Nephron progenitor cell (in vitro differentiated cells): ENCODE data around the gene NKD1.

Experiments used
- DNase-seq: peaks from one replicate; pipeline ENCODE4 v3.0.0; 2021
- H3K27ac Mint-ChIP-seq: 2 replicates; pipeline ENCODE4 v1.8.0; 2021; ENCODE audit warnings: mild to moderate bottlenecking, moderate library complexity, mixed read lengths
- H3K27me3 Mint-ChIP-seq: 2 replicates; pipeline ENCODE4 v1.8.0; 2021; ENCODE audit warnings: mild to moderate bottlenecking, low read depth, mixed read lengths; ENCODE audit not compliant: poor library complexity
- H3K36me3 Mint-ChIP-seq: 2 replicates; pipeline ENCODE4 v1.8.0; 2021; ENCODE audit warnings: low read depth, mixed read lengths
- H3K4me1 Mint-ChIP-seq: 2 replicates; pipeline ENCODE4 v1.8.0; 2021; ENCODE audit warnings: mixed read lengths
- H3K4me3 Mint-ChIP-seq: 2 replicates; pipeline ENCODE4 v1.8.0; 2021; ENCODE audit warnings: mild to moderate bottlenecking, moderate library complexity, mixed read lengths
- H3K9me3 Mint-ChIP-seq: 2 replicates; pipeline ENCODE4 v1.8.0; 2021; ENCODE audit warnings: mild to moderate bottlenecking, moderate library complexity, mixed read lengths
- CTCF ChIP-seq: fragments of 200-600 bp; sonication (generic); IDR thresholded peaks from 2 replicates; pipeline ENCODE4 v1.5.0; 2021; ENCODE audit warnings: antibody characterized with exemption

The NKD1 gene

DNA sequence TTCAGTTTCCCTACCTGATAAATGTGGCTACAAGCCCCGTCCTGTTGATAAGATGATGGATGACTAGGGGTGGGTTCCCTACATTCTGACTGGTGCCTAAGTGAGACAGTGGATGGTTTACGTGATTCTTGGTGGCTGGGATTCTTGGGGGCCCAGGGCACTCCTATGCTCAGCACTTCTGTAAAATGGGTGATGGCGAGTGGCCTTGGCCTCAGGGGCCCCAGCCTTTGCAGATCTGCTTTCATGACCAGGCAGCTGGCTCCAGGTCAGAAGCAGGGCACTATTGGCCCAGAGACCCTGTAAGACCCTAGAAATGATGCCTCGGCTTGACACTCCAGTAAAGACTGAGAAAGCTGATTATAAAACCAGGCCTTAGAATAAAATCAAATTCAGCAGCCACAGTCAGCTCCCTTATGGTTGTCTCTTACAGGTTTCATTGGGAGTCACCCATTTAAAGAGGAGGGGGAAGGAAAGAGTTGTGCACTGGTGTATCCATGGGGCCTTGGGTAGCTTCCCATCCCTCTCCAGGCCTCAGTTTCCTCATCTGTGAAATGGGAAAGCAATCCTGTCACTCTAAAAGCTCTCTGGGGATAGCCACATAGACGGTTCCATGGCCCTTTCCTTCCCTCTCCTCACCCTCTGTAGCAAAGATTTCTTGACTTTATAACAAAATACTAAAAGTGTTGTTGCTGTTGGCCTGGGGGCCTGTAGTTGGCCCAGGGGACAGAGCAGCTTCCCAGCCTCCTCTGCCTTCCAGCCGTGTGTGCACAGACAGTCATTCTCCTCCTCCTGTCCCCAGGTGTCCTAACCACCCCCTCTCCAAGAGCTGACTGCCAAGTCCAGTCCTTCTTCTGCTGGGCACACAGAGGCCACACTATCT is 131.7 kb downstream of the NKD1 start:
- no peaks in the 10 kb centered on the region for H3K36me3 Mint-ChIP-seq
- no peak overlapping the region for H3K27ac Mint-ChIP-seq
- no peaks in the 10 kb centered on the region for H3K9me3 Mint-ChIP-seq
- no peak for TF ChIP-seq CTCF
- no peak for DNase-seq
- H3K4me1 Mint-ChIP-seq: peaks cover 4% of the 10 kb centered on the region
- H3K4me3 Mint-ChIP-seq: no peak overlapping the region
- peaks cover 5% of the 10 kb centered on the region for H3K27me3 Mint-ChIP-seq

DNA sequence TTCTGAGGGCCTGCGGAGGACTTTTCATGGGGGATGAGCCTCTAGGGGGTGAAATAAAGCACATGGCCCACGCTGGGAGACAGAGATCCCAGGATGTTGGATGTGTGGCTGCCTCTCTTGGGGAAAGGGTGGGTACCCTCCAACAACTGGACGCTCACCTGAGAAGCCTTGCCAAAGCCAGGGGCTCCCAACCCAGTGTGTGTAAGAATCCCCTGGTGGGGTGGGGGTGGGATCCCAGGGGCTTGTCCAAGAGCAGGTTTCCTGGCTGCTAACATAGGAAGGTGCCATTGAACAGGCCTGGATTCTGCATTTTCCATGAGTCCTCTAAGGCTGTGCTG is 132.3 kb downstream of the NKD1 start:
- no peak for TF ChIP-seq CTCF
- H3K9me3 Mint-ChIP-seq: no peaks in the 10 kb centered on the region
- H3K4me1 Mint-ChIP-seq: peaks cover 4% of the 10 kb centered on the region
- no peak overlapping the region for H3K4me3 Mint-ChIP-seq
- DNase-seq: no peak
- H3K27me3 Mint-ChIP-seq: peaks cover 5% of the 10 kb centered on the region
- H3K27ac Mint-ChIP-seq: no peak overlapping the region
- no peaks in the 10 kb centered on the region for H3K36me3 Mint-ChIP-seq

DNA sequence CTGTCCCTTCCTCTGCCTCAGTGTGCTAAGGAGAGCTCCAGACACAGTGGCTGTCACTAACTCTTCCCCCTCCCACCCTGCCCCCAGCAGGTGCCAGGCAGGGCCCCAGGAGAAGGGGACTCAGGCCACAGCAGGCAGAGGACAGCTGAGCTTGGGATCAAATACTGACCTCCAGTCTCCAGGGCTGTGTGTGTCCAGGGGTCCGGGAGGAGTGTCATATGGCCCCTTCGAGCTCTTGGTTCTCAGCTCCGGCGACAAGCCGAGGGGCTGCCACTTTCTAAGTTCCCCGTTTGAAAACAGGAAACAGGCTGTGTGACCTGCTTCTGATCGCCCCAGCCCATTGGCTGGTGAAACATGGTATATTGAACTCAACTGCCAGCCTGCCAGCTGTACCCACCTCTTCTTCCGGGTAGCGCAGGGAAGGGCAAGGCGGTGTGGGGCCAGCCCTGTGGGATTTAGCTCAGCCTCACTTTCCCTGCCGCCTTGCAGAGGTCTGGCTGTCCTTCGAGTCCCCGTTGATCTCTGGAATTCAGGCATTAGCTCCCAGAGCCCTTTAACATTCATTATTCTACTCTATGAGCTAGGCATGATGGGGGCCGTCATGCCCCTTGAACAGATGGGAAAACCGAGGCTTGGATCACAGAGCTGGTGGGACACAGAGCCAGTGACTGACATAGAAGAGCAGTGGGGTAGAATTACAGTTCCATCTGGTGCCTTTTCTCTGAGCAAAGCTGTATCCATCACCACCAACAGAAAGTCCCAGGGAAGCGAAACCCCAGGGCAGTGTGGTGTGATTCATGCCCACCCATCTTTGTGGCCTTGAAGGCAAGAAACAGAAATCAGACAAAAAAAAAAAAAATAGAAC is 133.1 kb downstream of the NKD1 start, which contains the start of gene SNX20:
TSS of gene SNX20 (minus strand) at position 292 of the 865 bp plus-strand sequence. CDS start 3,786 bp downstream, outside the sequence.
- no peaks in the 10 kb centered on the region for H3K9me3 Mint-ChIP-seq
- H3K27ac Mint-ChIP-seq: no peak within 1 kb of the TSS
- no peak for DNase-seq
- H3K4me3 Mint-ChIP-seq: no peak within 1 kb of the TSS
- H3K36me3 Mint-ChIP-seq: no peaks in the 10 kb centered on the region
- H3K4me1 Mint-ChIP-seq: peaks cover 4% of the 10 kb centered on the region
- H3K27me3 Mint-ChIP-seq: peaks cover 8% of the 10 kb centered on the region
- TF ChIP-seq CTCF: no peak

- peaks cover 4% of the 10 kb centered on the region for H3K4me1 Mint-ChIP-seq
- H3K4me3 Mint-ChIP-seq: no peak overlapping the region
These were observed 135.6 kb downstream of the NKD1 start for GRCh38 chr16:50683689-50684374.

More at GRCh38 chr16:50683689-50684374, 135.6 kb downstream of the NKD1 start:
- DNase-seq: no peak
- no peak for TF ChIP-seq CTCF
- Mint-ChIP-seq H3K36me3 (no peaks in the 10 kb centered on the region), H3K9me3 (no peaks in the 10 kb centered on the region), H3K27me3 (peaks cover 10% of the 10 kb centered on the region), H3K27ac (peak overlapping the region; percentile 32)
